Ishikawa (cell line): ENCODE data around the gene JCAD.

Experiments
- CEBPB ChIP-seq: IDR thresholded peaks from 2 replicates; pipeline ENCODE4 v1.6.1; 2012
- CREB1 ChIP-seq: IDR thresholded peaks from 2 replicates; pipeline ENCODE4 v1.6.1; 2012; ENCODE audit warnings: low read depth
- EGR1 ChIP-seq: IDR thresholded peaks from 2 replicates; pipeline ENCODE4 v1.6.1; 2012
- EP300 ChIP-seq: IDR thresholded peaks from 2 replicates; pipeline ENCODE4 v1.6.1; 2012; ENCODE audit warnings: borderline replicate concordance
- FOXM1 ChIP-seq: IDR thresholded peaks from 2 replicates; pipeline ENCODE4 v1.6.1; 2012; ENCODE audit warnings: low read depth, borderline replicate concordance
- NFIC ChIP-seq: IDR thresholded peaks from 2 replicates; pipeline ENCODE4 v1.6.1; 2012
- RAD21 ChIP-seq: IDR thresholded peaks from 2 replicates; pipeline ENCODE4 v1.6.1; 2012; ENCODE audit warnings: low read depth
- REST ChIP-seq: IDR thresholded peaks from 2 replicates; pipeline ENCODE4 v1.6.1; 2012; ENCODE audit warnings: low read depth, mild to moderate bottlenecking
- TAF1 ChIP-seq: IDR thresholded peaks from 2 replicates; pipeline ENCODE4 v1.6.1; 2012; ENCODE audit warnings: low read depth, mild to moderate bottlenecking
- TCF12 ChIP-seq: IDR thresholded peaks from 2 replicates; pipeline ENCODE4 v1.6.1; 2012; ENCODE audit warnings: low read depth
- TEAD4 ChIP-seq: IDR thresholded peaks from 2 replicates; pipeline ENCODE4 v1.6.1; 2012
- YY1 ChIP-seq: IDR thresholded peaks from 2 replicates; pipeline ENCODE4 v1.6.1; 2012; ENCODE audit warnings: low read depth
- ZBTB7A ChIP-seq: IDR thresholded peaks from 2 replicates; pipeline ENCODE4 v1.6.1; 2012; ENCODE audit warnings: low read depth
- TF ChIP-seq, protein P1 (sequence below): IDR thresholded peaks from 2 replicates; pipeline ENCODE4 v1.6.1; 2012
- TF ChIP-seq, protein P2 (sequence below): IDR thresholded peaks from 2 replicates; pipeline ENCODE4 v1.6.1; 2012

Gene JCAD

DNA sequence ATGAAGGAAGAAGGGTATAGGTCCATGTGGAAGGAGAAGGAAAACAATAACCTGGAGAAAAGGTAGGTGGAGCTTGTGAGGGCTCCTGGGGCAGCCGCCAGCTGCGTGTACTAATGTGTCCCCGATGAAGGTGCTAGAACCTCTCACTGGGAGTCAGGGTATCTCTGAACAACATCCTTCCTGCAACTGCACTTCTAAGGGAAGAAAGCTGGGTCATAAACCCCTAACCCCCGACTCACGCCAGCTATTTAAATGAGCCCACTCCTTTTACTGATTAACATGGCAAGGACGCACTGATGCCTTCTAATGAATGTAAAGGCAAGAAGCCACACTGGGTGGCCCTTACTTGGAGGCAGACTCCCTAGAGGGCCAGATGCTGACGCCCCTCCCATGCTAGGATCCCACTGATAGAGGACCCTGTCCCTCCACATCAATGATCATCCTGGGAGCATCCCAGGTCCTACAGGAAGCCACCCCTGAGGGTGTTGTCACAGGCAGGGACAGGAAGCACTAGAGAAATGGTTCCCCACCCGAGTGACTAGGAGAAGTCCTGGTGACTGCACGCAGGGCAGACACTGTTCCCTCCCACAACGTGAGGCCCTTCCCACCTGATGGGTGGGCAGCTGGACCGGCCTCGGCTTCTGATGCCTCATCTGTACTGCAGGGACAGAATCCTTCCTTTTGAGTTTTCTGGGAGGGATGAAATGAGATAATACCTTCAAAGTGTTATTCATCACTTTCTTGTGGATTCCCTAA is 20.4 kb downstream of the JCAD start:
- no peak for TF ChIP-seq RAD21
- TF ChIP-seq REST = no peak
- TF ChIP-seq CREB1 = no peak
- no peak for TF ChIP-seq EP300
- TF ChIP-seq ZBTB7A = no peak

- TF ChIP-seq CREB1 (no peak), CEBPB (no peak), ZBTB7A (no peak), EP300 (no peak), TAF1 (no peak), TEAD4 (no peak), NFIC (no peak), EGR1 (no peak), RAD21 (no peak), YY1 (no peak), REST (no peak), FOXM1 (no peak), TCF12 (no peak)
- TF ChIP-seq, protein P1, sequence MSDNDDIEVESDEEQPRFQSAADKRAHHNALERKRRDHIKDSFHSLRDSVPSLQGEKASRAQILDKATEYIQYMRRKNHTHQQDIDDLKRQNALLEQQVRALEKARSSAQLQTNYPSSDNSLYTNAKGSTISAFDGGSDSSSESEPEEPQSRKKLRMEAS = no peak
- TF ChIP-seq, protein P2, sequence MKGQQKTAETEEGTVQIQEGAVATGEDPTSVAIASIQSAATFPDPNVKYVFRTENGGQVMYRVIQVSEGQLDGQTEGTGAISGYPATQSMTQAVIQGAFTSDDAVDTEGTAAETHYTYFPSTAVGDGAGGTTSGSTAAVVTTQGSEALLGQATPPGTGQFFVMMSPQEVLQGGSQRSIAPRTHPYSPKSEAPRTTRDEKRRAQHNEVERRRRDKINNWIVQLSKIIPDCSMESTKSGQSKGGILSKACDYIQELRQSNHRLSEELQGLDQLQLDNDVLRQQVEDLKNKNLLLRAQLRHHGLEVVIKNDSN = no peak
These were observed 21.6 kb downstream of the JCAD start for GRCh38 chr10:30037620-30038336.

GRCh38 chr10:30036811-30037210 is 22.6 kb downstream of the JCAD start:
- TF ChIP-seq ZBTB7A (no peak), TAF1 (no peak), TCF12 (no peak), EGR1 (no peak), CEBPB (no peak), CREB1 (no peak), YY1 (no peak), RAD21 (no peak), REST (no peak), TEAD4 (no peak), EP300 (no peak), NFIC (no peak), FOXM1 (no peak)
- TF ChIP-seq, protein P1 = no peak
- TF ChIP-seq, protein P2 = no peak

DNA sequence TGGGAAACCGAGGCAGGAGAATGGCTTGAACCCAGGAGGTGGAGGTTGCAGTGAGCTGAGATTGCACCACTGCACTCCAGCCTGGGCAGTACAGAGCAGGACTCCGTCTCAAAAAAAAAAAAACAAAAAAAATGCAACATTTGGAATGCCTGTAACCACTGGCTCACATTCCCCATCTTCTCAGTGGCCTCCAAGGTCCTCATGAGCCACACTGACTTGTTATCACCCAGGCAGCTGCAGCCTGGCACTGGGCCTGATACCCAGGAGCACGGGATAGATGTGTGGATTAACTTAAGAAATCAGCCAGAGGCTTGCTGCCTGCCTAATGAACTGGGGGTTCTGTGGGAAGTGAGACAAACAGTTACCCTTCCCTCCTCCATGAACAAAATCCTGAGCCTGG is 23.0 kb downstream of the JCAD start:
- no peak for TF ChIP-seq CEBPB
- no peak for TF ChIP-seq NFIC
